Measurements from ENCODE around the gene GARNL3. TPM values are rescaled to one million over a fixed set of nuclear protein-coding genes. Genes with fewer than 3 reads are reported as not detected.
A peak's percentile ranks its signal among the peaks of the same experiment; 100 is the strongest.

Gene GARNL3
- total and polyA plus RNA-seq, 2 experiments from 2014 or later, result 24.8 to 34.2 TPM

DNA sequence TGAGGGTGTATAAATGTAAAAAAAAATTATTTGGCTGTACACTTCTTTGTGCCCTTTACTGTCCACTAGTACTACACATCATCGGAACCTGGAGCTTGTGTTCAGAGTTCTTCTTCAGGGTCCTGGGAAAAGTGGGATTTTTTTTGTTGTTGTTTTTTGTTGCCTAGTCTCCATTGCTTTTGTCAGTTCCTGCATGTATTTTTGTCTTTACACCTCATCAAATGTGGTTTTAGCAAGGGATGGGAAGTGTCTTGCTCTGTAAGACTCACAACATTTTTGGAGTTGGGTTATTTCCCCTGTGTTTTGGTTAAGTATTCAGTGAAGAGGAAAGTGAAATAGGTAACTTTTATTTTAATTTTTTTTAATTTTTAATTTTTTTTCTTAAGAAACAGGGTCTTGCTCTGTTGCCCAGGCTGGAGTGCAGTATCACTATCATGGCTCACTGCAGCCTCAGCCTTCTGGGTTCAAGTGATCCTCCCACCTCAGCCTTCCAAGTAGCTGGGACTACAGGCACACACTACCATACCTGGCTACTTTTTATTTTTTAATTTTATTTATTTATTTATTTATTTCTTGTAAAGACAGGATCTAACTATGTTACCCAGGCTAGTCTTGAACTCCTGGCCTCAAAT lies 40.7 kb downstream of the GARNL3 start:
- Histone ChIP-seq H3K27me3 (no peaks in the 10 kb centered on the region), H3K9me3 (ENCODE audit: low read depth) (no peaks in the 10 kb centered on the region), H3K4me3 (no peak overlapping the region), H3K36me3 (no peaks in the 10 kb centered on the region), H3K27ac (no peak overlapping the region), H3K4me1 (ENCODE audit: low read depth) (peaks cover 8% of the 10 kb centered on the region)
- TF ChIP-seq, protein P1, sequence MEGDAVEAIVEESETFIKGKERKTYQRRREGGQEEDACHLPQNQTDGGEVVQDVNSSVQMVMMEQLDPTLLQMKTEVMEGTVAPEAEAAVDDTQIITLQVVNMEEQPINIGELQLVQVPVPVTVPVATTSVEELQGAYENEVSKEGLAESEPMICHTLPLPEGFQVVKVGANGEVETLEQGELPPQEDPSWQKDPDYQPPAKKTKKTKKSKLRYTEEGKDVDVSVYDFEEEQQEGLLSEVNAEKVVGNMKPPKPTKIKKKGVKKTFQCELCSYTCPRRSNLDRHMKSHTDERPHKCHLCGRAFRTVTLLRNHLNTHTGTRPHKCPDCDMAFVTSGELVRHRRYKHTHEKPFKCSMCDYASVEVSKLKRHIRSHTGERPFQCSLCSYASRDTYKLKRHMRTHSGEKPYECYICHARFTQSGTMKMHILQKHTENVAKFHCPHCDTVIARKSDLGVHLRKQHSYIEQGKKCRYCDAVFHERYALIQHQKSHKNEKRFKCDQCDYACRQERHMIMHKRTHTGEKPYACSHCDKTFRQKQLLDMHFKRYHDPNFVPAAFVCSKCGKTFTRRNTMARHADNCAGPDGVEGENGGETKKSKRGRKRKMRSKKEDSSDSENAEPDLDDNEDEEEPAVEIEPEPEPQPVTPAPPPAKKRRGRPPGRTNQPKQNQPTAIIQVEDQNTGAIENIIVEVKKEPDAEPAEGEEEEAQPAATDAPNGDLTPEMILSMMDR (IDR thresholded peaks at IDR 0.05; ENCODE audit: low read depth, low read length), result no peak
- no peak for DNase-seq (ENCODE audit: low read depth in 1 of 2, low spot score in 1 of 2)

- H3K36me3 ChIP-seq, result no peaks in the 10 kb centered on the region
- no peak for DNase-seq (ENCODE audit: low read depth in 1 of 2, low spot score in 1 of 2)
Observed at GRCh38 chr9:127305838-127306226, 41.3 kb downstream of the GARNL3 start.

DNA sequence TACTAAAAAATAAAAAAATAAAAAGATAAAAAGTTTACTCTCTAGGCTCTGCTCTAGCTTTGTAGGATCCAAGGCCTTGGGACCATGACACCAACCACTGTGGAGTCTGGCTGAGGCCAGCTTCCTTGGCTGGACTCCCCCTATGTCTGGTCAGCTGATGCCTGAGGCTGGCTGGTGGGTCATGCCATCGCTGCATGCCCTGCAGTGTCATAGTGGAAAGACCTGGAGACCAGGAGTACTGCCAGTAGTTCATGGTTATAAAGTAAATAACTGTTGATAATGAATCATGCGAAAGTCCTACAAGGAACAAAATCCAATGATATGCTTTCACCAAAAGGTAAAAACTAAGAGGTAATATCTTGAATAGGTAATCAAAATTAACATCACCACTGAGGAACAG lies 43.2 kb downstream of the GARNL3 start:
- no peak for DNase-seq (ENCODE audit: low read depth in 1 of 2, low spot score in 1 of 2)
- TF ChIP-seq, protein P1 (IDR thresholded peaks at IDR 0.05; ENCODE audit: low read depth, low read length), result no peak
- Histone ChIP-seq H3K36me3 (no peaks in the 10 kb centered on the region), H3K27ac (no peak overlapping the region), H3K27me3 (no peaks in the 10 kb centered on the region), H3K9me3 (ENCODE audit: low read depth) (no peaks in the 10 kb centered on the region), H3K4me3 (no peak overlapping the region), H3K4me1 (ENCODE audit: low read depth) (peaks cover 4% of the 10 kb centered on the region)

More at GRCh38 chr9:127305838-127306226, 41.3 kb downstream of the GARNL3 start:
- H3K4me3 ChIP-seq, result no peak overlapping the region
- H3K4me1 ChIP-seq (ENCODE audit: low read depth), result peaks cover 6% of the 10 kb centered on the region
- TF ChIP-seq, protein P1 (IDR thresholded peaks at IDR 0.05; ENCODE audit: low read depth, low read length), result no peak
- no peaks in the 10 kb centered on the region for H3K9me3 ChIP-seq (ENCODE audit: low read depth)
- no peaks in the 10 kb centered on the region for H3K27me3 ChIP-seq
- H3K27ac ChIP-seq, result no peak overlapping the region

DNA sequence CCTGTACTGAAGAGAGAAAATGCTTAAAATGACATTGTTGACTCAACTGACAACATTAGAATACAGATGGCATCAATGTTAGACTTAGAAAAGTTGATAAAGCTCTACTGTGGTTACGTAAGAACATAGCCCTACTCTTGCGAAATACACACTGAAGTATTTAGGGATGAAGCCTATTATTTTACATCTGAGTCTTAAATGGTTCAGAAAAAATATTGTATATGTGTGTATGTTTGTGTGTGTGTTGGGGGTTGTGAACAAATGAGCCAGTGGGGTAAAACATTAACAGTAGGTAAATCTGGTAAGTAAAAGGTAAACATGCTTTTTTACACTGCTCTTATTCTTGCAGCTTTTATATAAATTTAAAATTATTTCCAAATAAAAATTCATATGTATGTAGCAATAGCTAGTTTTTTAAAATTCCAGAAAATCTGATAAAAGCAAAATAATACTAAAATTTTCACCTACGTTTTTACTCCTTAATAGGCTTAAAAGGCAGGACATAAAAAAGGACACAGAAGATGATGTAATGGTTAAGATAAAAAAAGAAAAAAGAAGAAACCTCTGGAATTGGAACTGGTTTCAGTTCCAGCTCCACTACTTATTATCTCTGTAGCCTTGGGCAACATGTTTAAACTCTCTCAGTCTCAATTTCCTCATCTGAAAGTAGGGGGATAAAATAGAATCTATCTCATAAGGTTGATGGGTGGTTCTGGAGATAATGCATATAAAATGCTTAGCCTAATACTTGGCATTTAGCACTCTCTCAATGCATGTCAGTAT lies 44.3 kb downstream of the GARNL3 start:
- Histone ChIP-seq H3K27me3 (no peaks in the 10 kb centered on the region), H3K9me3 (ENCODE audit: low read depth) (no peaks in the 10 kb centered on the region), H3K4me1 (ENCODE audit: low read depth) (peaks cover 4% of the 10 kb centered on the region), H3K4me3 (no peak overlapping the region), H3K27ac (no peak overlapping the region), H3K36me3 (no peaks in the 10 kb centered on the region)
- TF ChIP-seq, protein P1 (IDR thresholded peaks at IDR 0.05; ENCODE audit: low read depth, low read length), result no peak
- DNase-seq (ENCODE audit: low read depth in 1 of 2, low spot score in 1 of 2), result peak in 1 of 2 donors; percentile 75

DNA sequence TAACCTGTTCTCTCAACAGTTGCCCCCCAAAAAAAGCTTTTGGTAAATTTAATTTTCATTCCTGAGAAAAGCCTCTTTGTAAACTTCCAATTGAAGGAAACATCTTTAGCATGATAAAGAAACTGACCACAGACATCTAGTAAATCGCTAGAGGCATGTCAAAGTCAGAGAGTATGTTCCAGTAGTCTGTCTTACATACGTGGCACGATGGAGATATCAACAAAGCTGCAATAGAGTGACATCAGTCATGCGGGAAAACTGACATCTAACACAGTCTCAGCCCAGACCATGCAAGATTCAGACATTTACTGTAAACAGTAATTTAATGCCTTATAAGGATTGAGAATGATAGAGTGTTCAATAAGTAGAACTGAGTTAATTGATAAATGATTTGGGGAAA lies 45.1 kb downstream of the GARNL3 start:
- Histone ChIP-seq H3K9me3 (ENCODE audit: low read depth) (no peaks in the 10 kb centered on the region), H3K27me3 (no peaks in the 10 kb centered on the region), H3K4me3 (no peak overlapping the region), H3K36me3 (no peaks in the 10 kb centered on the region), H3K27ac (no peak overlapping the region), H3K4me1 (ENCODE audit: low read depth) (peaks cover 4% of the 10 kb centered on the region)
- TF ChIP-seq, protein P1 (IDR thresholded peaks at IDR 0.05; ENCODE audit: low read depth, low read length), result no peak
- DNase-seq (ENCODE audit: low read depth in 1 of 2, low spot score in 1 of 2), result no peak

Measured in cardiac muscle cell (in vitro differentiated cells and primary cell).